Osteoblast (primary cell): Measurements from ENCODE around the gene SLC9A2. TPM values are rescaled to one million over a fixed set of nuclear protein-coding genes. Genes with fewer than 3 reads are reported as not detected.

ENCODE experiments used
- DNase-seq: peaks from one replicate; pipeline ENCODE4 v3.0.0; 2011; ENCODE audit warnings: low spot score, mixed read lengths; ENCODE audit not compliant: insufficient read length; ENCODE audit errors: missing footprints
- H2AFZ ChIP-seq: 2 replicates; pipeline ENCODE4 v1.6.0; 2011; ENCODE audit warnings: mild to moderate bottlenecking, low read length
- H3K27ac ChIP-seq: 2 replicates; pipeline ENCODE4 v1.5.1; 2011; ENCODE audit warnings: mild to moderate bottlenecking, low read depth, low read length, moderate library complexity
- H3K27me3 ChIP-seq: 2 replicates; pipeline ENCODE4 v1.6.0; 2012; ENCODE audit warnings: mild to moderate bottlenecking, control low read depth, inconsistent platforms, low read length, moderate library complexity; ENCODE audit not compliant: insufficient read depth
- H3K36me3 ChIP-seq: 2 replicates; pipeline ENCODE4 v1.5.1; 2011; ENCODE audit warnings: mild to moderate bottlenecking, low read length, control low read depth, moderate library complexity; ENCODE audit not compliant: insufficient read depth
- H3K4me1 ChIP-seq: 2 replicates; pipeline ENCODE4 v1.5.1; 2011; ENCODE audit warnings: mild to moderate bottlenecking, low read length, control low read depth, moderate library complexity; ENCODE audit not compliant: insufficient read depth
- H3K4me2 ChIP-seq: 2 replicates; pipeline ENCODE4 v1.6.0; 2011; ENCODE audit warnings: mild to moderate bottlenecking, low read length; ENCODE audit not compliant: insufficient read depth
- H3K4me3 ChIP-seq: fragments of 200-600 bp; sonication (generic); 3 replicates; pipeline ENCODE4 v1.5.1; 2012; ENCODE audit warnings: mild to moderate bottlenecking, low read length, inconsistent platforms; ENCODE audit not compliant: insufficient read depth
- H3K79me2 ChIP-seq: 2 replicates; pipeline ENCODE4 v1.6.0; 2012; ENCODE audit warnings: mild to moderate bottlenecking, low read length, control low read depth, inconsistent platforms; ENCODE audit not compliant: insufficient read depth
- H3K9me3 ChIP-seq: 2 replicates; pipeline ENCODE4 v1.5.1; 2011; ENCODE audit warnings: low read depth, low read length, control low read depth
- H4K20me1 ChIP-seq: 2 replicates; pipeline ENCODE4 v1.6.0; 2012; ENCODE audit warnings: mild to moderate bottlenecking, low read length, control low read depth; ENCODE audit not compliant: insufficient read depth
- CTCF ChIP-seq: IDR thresholded peaks from 2 replicates; pipeline ENCODE4 v1.5.1; 2011; ENCODE audit warnings: mild to moderate bottlenecking, low read depth, low read length, moderate library complexity; ENCODE audit errors: extremely low read depth
- total RNA-seq: library from RNA; depleted of rRNA; stranded (reverse); fragments of >200 nt; gene quantifications from 2 replicates; pipeline ENCODE4 v1.2.3, GENCODE V29; 2012

SLC9A2 gene
- total RNA-seq, 1 donor: under 0.01 TPM

GRCh38 chr2:102669401-102669800 is 50.0 kb downstream of the SLC9A2 start:
- Histone ChIP-seq H3K27me3 (no peaks in the 10 kb centered on the region), H3K9me3 (no peaks in the 10 kb centered on the region), H3K4me1 (no peaks in the 10 kb centered on the region), H3K4me3 (no peak overlapping the region), H3K27ac (no peak overlapping the region), H4K20me1 (no peaks in the 10 kb centered on the region), H3K4me2 (no peak overlapping the region), H3K79me2 (no peaks in the 10 kb centered on the region), H3K36me3 (no peaks in the 10 kb centered on the region), H2AFZ (no peak overlapping the region)
- no peak for TF ChIP-seq CTCF
- DNase-seq: peak; percentile 65

GRCh38 chr2:102672107-102672776 is 52.9 kb downstream of the SLC9A2 start:
- H3K27me3 ChIP-seq: no peaks in the 10 kb centered on the region
- no peaks in the 10 kb centered on the region for H3K79me2 ChIP-seq
- no peak overlapping the region for H3K4me2 ChIP-seq
- H3K36me3 ChIP-seq: no peaks in the 10 kb centered on the region
- no peaks in the 10 kb centered on the region for H4K20me1 ChIP-seq
- H3K9me3 ChIP-seq: no peaks in the 10 kb centered on the region
- DNase-seq: peak; percentile 44
- H2AFZ ChIP-seq: no peak overlapping the region
- no peak overlapping the region for H3K4me3 ChIP-seq
- H3K27ac ChIP-seq: no peak overlapping the region
- no peaks in the 10 kb centered on the region for H3K4me1 ChIP-seq
- no peak for TF ChIP-seq CTCF

- H3K27me3 ChIP-seq: no peaks in the 10 kb centered on the region
- no peak overlapping the region for H2AFZ ChIP-seq
- no peaks in the 10 kb centered on the region for H4K20me1 ChIP-seq
- no peaks in the 10 kb centered on the region for H3K36me3 ChIP-seq
- no peak overlapping the region for H3K4me2 ChIP-seq
- no peak for TF ChIP-seq CTCF
- H3K79me2 ChIP-seq: no peaks in the 10 kb centered on the region
- no peak overlapping the region for H3K27ac ChIP-seq
- H3K4me1 ChIP-seq: no peaks in the 10 kb centered on the region
- no peak for DNase-seq
- H3K9me3 ChIP-seq: no peaks in the 10 kb centered on the region
- H3K4me3 ChIP-seq: no peak overlapping the region
Observed at GRCh38 chr2:102674370-102674769, 55.0 kb downstream of the SLC9A2 start.

- no peak for DNase-seq
- no peak for TF ChIP-seq CTCF
Observed at GRCh38 chr2:102674836-102675235, 55.5 kb downstream of the SLC9A2 start.

More at GRCh38 chr2:102674836-102675235, 55.5 kb downstream of the SLC9A2 start:
- H3K36me3 ChIP-seq: no peaks in the 10 kb centered on the region
- H3K4me1 ChIP-seq: no peaks in the 10 kb centered on the region
- H2AFZ ChIP-seq: no peak overlapping the region
- H3K79me2 ChIP-seq: no peaks in the 10 kb centered on the region
- no peaks in the 10 kb centered on the region for H3K9me3 ChIP-seq
- H3K27ac ChIP-seq: no peak overlapping the region
- H3K4me3 ChIP-seq: no peak overlapping the region
- H3K27me3 ChIP-seq: no peaks in the 10 kb centered on the region
- no peak overlapping the region for H3K4me2 ChIP-seq
- no peaks in the 10 kb centered on the region for H4K20me1 ChIP-seq
